Stimulated activated CD8-positive, alpha-beta memory T cell treated with anti-CD3 and anti-CD28 coated beads, Interleukin-12 subunit alpha, Interleukin-12 subunit beta, amount 100 ng/mL, for 1 hour (primary cell): ENCODE data around the gene DEFB128.
"Not testable (repeated sequence)": the region's sequence is repeated elsewhere in the genome, so short reads cannot be mapped to it uniquely, and the experiment has no call there.

Source experiments
- DNase-seq: peaks from one replicate; pipeline ENCODE4 v3.0.0-alpha.2; 2020; ENCODE audit warnings: low read depth

Gene DEFB128

DNA sequence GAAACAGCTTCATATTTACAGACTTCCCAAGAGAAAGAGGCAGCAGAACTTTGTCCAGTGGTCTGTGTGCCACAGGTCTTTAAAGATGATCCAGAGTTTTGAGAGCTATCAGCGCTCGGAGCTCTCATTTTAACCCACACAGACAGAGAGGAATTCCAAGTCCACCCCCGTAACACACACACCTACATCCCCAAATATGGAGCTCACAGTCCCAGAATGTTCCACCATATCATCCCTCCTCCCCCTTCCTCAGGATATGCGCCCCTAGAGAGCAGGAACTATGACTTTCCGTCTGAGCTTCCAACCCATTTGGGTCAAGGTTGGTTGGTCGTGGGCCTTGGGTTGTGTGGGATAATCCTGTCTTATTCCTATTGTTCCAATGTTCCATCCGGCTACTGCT, at the start of gene DEFB128:
DEFB128 (minus strand) TSS at position 101 of the 400 bp plus-strand sequence; CDS start at position 13, 88 bp downstream.
- DNase-seq = no peak

DNA sequence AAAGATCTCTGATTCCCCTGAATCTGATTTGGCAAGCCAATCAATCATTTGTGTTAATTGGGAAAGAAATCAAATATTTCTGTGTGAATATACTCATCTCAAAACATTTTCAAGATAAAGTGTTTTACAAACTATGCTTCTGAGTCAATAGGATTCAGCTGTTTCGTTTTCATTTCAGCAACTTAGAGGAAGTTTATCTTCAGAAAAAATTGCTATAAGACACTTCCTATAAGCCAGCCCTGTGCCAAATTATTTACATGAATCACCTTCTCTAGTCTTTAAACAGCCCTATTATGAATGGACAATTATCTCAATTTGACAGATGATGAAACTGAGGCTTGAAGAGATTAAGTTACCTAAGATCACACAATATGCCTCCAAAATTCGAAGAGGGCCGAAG, 48.4 kb upstream of the DEFB128 start:
- DNase-seq = no peak

- no peak for DNase-seq
These were observed 48.0 kb upstream of the DEFB128 start for GRCh38 chr20:237489-237888.

- no peak for DNase-seq
These were observed 46.4 kb upstream of the DEFB128 start for GRCh38 chr20:235891-236290.

DNA sequence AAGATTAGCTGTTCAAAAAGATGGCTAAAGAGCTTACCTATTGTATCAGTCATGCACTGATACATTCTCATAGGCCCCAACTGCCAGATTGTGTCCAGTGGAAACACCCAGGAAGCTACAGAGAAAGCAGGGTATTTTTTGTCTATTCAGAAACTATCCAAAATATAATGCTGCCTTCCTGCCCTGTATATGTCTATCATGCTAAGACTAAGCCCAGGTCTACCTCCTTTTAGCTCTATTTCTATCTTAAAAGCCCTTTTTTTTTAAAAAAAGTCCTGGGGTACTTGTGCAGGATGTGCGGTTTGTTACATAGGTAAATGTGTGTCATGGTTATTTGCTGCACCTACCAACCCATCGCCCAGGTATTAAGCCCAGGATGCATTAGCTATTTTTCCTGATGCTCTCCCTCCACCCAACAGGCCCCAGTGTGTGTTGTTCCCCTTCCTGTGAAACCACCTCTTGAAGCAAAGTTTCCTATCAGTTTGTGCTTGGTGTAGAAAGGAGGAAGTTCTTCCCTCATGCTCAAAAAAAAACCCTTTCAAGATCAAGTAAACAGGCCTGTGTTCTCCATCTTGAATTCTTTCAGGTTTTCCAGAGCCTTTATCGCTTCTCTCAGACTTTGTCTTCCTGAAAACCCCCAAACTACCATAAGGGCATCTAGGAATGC, 38.1 kb upstream of the DEFB128 start:
- DNase-seq = no peak

- DNase-seq = no peak
These were observed 37.4 kb upstream of the DEFB128 start, which contains the start of gene DEFB129 for GRCh38 chr20:226958-227357. DEFB129 (plus strand) TSS chr20:227258; CDS start chr20:227289, 31 bp downstream.

- not testable (repeated sequence) for DNase-seq
These were observed 36.4 kb upstream of the DEFB128 start for GRCh38 chr20:225879-226278.

DNA sequence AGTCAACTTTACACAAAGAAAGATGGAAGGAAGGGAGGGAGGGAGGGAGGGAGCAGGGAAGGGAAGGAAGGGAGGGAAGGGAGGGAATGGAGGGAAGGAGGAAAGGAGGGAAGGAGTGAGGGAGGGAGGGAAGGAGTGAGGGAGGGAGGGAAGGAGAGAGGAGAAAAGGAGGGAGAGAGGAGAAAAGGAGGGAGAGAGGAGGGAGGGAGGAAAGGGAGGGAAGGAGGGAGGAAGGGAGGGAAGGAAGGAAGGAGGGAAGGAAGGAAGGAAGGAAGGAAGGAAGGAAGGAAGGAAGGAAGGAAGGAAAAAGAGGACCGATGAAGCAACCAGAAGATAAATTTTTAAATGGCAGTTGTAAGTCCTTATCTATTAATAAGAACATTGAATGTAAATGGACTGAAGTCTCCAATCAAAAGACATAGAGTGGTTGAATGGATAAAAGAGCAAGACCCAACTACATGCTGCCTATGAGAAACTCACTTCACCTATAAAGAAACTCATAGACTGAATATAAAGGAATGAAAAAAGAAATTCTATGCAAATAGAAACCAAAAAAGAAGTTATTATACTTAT, 31.8 kb upstream of the DEFB128 start:
- no peak for DNase-seq

DNA sequence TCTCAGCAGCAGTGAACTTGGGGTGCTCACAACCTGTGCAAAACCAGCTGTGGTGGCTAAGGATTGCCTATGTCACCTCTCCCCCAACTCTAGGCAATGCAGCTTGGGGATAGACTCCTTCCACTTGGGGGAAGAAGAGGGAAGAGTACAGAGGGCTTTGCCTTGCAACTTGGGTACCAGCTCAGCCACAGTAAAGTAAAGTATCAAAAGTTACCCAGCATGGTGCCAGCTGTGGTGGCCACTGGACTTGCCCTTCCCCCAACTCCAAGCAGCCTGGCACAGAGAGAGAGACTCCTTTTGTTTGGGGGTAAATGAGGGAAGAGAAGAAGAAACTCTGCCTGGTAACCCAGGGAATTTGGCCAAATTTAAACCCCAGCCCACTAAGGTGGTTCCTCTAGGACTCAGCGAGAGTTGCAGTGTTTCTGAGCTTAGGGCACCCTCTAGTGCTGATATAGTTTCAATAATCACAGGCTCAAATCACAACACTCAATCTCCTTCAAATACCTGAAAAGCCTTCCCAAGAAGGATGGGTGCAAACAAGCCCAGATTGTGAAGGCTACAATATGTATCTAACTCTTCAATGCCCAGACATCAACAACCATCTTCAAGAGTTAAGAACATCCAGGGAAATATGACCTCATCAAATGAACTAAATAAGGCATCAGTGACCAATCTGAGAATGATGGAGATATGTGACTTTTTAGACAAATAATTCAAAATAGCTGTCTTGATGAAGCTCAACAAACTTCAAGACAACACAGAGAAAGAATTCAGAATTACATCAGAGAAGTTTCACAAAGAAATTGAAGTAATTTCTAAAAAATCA, 30.0 kb upstream of the DEFB128 start:
- no peak for DNase-seq

DNA sequence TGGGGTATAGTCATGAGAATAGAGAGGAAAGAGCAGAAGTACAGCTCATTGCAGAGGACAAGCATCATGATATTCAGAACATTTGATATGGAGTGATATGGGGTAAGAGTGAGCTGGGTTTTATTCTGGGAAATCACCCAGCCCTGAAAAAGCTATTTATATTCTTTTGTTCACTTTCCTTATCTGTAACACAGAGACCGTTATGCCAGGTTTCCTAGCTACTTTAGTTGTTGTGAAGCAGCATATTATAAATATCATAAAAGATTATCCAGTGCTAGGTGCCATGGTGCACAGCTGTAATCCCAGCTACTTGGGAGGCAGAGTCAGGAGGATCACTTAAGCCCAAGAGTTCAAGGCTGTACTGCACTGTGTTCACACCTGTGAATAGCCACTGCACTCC, 27.8 kb upstream of the DEFB128 start:
- DNase-seq = no peak

- no peak for DNase-seq
These were observed 26.3 kb upstream of the DEFB128 start for GRCh38 chr20:215796-216195.

GRCh38 chr20:214383-214782, 24.9 kb upstream of the DEFB128 start:
- DNase-seq = no peak

DNA sequence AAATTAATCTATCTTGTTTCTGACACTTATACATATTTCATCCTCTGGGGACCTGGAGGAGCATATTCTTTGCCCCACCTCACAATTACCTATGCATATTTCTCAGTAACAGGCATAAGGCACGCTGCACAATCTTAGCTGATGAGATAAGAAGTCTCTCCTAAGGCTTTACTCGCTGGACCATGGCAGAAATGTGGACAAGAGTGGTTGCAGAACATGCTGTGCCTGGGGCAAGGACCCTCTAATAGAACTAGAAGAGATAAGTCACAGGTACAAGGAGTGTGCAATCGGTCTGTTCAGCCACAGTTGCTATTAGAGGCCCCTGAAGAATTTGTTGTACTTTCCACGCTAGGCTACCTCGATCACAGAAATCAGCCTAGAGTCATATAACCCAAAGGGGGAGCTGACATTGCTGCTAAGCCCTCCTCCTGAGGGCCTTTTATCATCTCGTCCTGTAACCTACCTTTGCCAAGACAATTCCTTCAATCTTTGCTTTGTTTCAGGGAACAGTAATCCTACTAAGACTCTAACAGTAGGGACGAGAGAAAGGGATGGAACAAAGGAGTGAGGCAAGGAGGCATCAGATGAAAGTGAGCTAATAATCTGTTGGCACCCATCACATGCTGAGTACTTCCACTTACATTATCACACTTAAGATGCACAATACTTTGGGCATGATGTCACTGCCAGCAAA, 21.4 kb upstream of the DEFB128 start:
- DNase-seq = no peak

DNA sequence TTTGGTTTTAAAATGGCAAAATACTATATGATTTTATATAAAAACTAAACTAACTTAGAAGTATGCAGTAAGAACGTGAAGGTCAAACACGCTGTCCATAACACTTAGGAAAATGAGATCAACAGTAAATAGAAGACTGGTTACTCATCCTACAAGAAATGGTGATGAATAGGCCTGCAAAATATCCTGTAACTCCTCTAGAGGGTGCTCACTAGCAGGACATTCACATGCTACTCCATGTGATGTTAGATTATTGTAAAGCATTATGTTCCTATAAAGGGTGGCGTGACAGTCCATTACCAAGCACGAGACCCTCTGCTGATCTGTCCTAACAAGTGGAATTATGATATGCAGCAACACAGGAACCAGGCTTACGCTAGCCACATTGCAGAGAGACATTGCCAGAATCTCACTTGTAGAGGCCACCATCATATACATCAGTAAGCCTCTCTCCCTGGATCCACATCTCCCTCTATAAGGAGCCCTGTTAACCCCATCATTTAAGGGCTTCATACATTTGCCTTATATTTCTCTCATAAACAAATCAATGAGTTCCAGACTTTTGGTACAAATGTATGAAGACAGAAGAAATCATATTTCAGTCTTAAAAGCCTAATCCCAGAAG, 19.5 kb upstream of the DEFB128 start:
- DNase-seq = no peak

- DNase-seq = not testable (repeated sequence)
These were observed 14.1 kb upstream of the DEFB128 start for GRCh38 chr20:203630-204029.

- no peak for DNase-seq
These were observed 10.5 kb upstream of the DEFB128 start for GRCh38 chr20:199996-200395.

DNA sequence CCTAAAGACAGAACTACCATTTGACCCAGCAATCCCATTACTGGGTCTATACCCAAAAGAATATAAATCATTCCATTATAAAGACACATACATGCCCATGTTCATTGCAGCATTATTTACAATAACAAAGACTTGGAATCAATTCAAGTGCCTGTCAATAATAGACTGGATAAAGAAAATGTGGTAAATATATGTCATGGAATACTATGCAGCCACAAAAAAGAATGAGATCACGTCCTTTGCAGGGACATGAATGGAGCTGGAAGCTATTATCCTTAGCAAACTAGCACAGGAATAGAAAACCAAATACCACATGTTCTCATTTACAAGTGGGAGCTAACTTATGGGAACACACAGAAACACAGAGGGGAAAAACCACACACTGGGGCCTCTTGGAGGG, 8.7 kb upstream of the DEFB128 start:
- DNase-seq = no peak

DNA sequence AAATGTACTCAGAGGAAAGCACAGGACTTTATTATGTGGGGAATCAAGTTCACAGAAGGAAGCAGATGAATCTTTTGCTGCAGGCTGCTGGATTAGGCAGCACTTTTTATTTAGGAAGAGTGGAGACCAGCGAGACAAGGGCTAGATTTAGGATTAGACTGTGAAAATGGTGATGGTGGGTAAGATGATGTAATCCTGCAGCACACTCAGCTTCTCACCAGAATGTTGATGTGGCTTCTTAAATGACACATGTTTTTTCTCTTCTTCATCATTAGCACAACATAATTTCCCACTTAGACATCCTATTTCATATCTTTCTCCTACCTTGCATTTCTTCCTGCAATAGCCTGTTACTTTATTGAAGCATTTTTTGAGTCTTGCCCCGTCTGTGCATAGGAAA, 1.8 kb downstream of the DEFB128 start:
- no peak for DNase-seq

- DNase-seq = no peak
These were observed 5.2 kb downstream of the DEFB128 start for GRCh38 chr20:184288-184687.

DNA sequence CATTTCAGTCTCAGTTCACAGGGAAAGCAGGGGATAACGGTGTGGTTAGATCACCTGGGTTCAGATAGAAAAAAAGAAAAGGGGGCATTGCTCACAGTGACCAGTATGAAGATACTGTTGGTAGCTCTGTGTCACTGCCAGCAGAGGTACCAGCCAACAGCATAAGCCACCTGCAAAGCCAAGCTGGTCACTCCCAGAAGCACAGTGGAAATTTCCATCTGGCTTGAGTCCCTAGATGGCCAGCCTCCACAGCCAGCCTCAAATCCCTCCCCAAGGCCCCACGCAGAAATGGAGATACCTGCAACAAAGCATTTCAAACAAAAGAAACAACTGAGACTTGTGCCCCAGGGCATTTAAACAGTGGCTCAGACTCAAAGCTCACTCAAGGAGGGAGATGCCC, 20.6 kb downstream of the DEFB128 start:
- DNase-seq = no peak

DNA sequence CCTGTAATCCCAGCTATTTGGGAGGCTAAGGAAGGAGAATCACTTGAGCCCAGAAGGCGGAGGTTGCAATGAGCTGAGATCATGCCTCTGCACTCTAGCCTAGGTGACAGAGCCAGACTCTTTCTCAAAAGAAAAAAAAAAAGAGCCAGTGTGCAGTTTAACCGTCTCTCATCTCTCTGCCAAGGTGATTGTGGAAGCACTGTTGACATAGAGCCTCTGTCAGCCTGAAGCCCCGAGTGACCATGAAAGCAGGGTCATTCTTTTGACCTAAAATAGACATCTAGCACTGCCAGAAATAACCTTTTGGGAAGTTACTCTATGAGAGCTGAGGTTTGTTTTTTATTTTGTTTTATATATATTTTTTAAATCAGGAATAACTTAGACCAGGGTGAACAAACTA, 24.9 kb downstream of the DEFB128 start:
- DNase-seq = no peak

- DNase-seq = no peak
These were observed 32.4 kb downstream of the DEFB128 start, which contains the start of gene DEFB127 for GRCh38 chr20:157154-157553. DEFB127 (plus strand) TSS chr20:157454; CDS start chr20:157545, 91 bp downstream.
